ENCODE measurements around the gene HLA-DQB2. TPM values are rescaled to one million over a fixed set of nuclear protein-coding genes. Genes with fewer than 3 reads are reported as not detected.

HLA-DQB2 gene
- total RNA-seq, 2 experiments from 2014 or later = not detected

GRCh38 chr6:32742374-32742773, 21.0 kb downstream of the HLA-DQB2 start:
- no peak overlapping the region for H3K27ac Mint-ChIP-seq
- no peaks in the 10 kb centered on the region for H3K36me3 Mint-ChIP-seq
- peaks cover 41% of the 10 kb centered on the region for H3K27me3 Mint-ChIP-seq
- POLR2A ChIA-PET = no interaction called here
- no peaks in the 10 kb centered on the region for H3K9me3 Mint-ChIP-seq
- intact Hi-C loops (cut with micrococcal nuclease) = no loop called here
- H3K4me1 Mint-ChIP-seq (ENCODE audit: low read depth) = no peaks in the 10 kb centered on the region
- CTCF ChIA-PET = no interaction called here
- no peak for DNase-seq
- no peak overlapping the region for H3K4me3 Mint-ChIP-seq

- Mint-ChIP-seq H3K4me3 (no peak within 1 kb of the TSS), H3K36me3 (no peaks in the 10 kb centered on the region), H3K4me1 (ENCODE audit: low read depth) (no peaks in the 10 kb centered on the region), H3K9me3 (no peaks in the 10 kb centered on the region), H3K27ac (no peak within 1 kb of the TSS), H3K27me3 (peaks cover 35% of the 10 kb centered on the region)
- DNase-seq = no peak
- intact Hi-C loops (cut with micrococcal nuclease) = no loop called here
- ChIA-PET POLR2A (no interaction called here), CTCF (interaction anchor here (1.0 kb wide), 1 partner anchor 45 kb away, joined by 3 read pairs; no protein-coding TSS in a partner anchor)
These were observed 22.0 kb downstream of the HLA-DQB2 start, which contains the start of gene HLA-DQA2 for GRCh38 chr6:32741031-32741960. Gene HLA-DQA2 (plus strand): TSS chr6:32741391. CDS start chr6:32741444, 53 bp downstream.

- Mint-ChIP-seq H3K27ac (no peak overlapping the region), H3K9me3 (no peaks in the 10 kb centered on the region), H3K36me3 (no peaks in the 10 kb centered on the region), H3K4me1 (ENCODE audit: low read depth) (no peaks in the 10 kb centered on the region), H3K27me3 (peaks cover 21% of the 10 kb centered on the region), H3K4me3 (no peak overlapping the region)
- DNase-seq = no peak
- intact Hi-C loops (cut with micrococcal nuclease) = no loop called here
- POLR2A ChIA-PET = no interaction called here
- CTCF ChIA-PET = no interaction called here
These were observed 25.2 kb downstream of the HLA-DQB2 start for GRCh38 chr6:32738126-32738525.

GRCh38 chr6:32718879-32719278, 44.5 kb downstream of the HLA-DQB2 start:
- peaks cover 2% of the 10 kb centered on the region for H3K4me1 Mint-ChIP-seq (ENCODE audit: low read depth)
- intact Hi-C loops (cut with micrococcal nuclease) = no loop called here
- POLR2A ChIA-PET = no interaction called here
- no peaks in the 10 kb centered on the region for H3K36me3 Mint-ChIP-seq
- CTCF ChIA-PET = no interaction called here
- H3K9me3 Mint-ChIP-seq = no peaks in the 10 kb centered on the region
- H3K27ac Mint-ChIP-seq = no peak overlapping the region
- H3K27me3 Mint-ChIP-seq = peaks cover 24% of the 10 kb centered on the region
- H3K4me3 Mint-ChIP-seq = no peak overlapping the region
- DNase-seq = no peak

GRCh38 chr6:32716396-32716795, 46.9 kb downstream of the HLA-DQB2 start:
- ChIA-PET CTCF (interaction anchor here (1.4 kb wide), 1 partner anchor 151 kb away, joined by 5 read pairs; no protein-coding TSS in a partner anchor), POLR2A (no interaction called here)
- Mint-ChIP-seq H3K36me3 (no peaks in the 10 kb centered on the region), H3K4me1 (ENCODE audit: low read depth) (peaks cover 2% of the 10 kb centered on the region), H3K4me3 (no peak overlapping the region), H3K27ac (no peak overlapping the region), H3K9me3 (no peaks in the 10 kb centered on the region), H3K27me3 (peaks cover 16% of the 10 kb centered on the region)
- no peak for DNase-seq
- intact Hi-C loops (cut with micrococcal nuclease) = no loop called here

- H3K27me3 Mint-ChIP-seq = peaks cover 4% of the 10 kb centered on the region
- no peak for DNase-seq
- intact Hi-C loops (cut with micrococcal nuclease) = no loop called here
- CTCF ChIA-PET = interaction anchor here (2.9 to 4.0 kb wide), 2 partner anchors 12 to 300 kb away, joined by 10 to 21 read pairs; no protein-coding TSS in a partner anchor
- H3K4me1 Mint-ChIP-seq (ENCODE audit: low read depth) = no peaks in the 10 kb centered on the region
- H3K9me3 Mint-ChIP-seq = no peaks in the 10 kb centered on the region
- H3K4me3 Mint-ChIP-seq = no peak overlapping the region
- no peak overlapping the region for H3K27ac Mint-ChIP-seq
- no peaks in the 10 kb centered on the region for H3K36me3 Mint-ChIP-seq
- POLR2A ChIA-PET = no interaction called here
These were observed 50.1 kb downstream of the HLA-DQB2 start for GRCh38 chr6:32713241-32713640.

- H3K4me1 Mint-ChIP-seq (ENCODE audit: low read depth) = no peaks in the 10 kb centered on the region
- CTCF ChIA-PET = no interaction called here
- H3K36me3 Mint-ChIP-seq = no peaks in the 10 kb centered on the region
- H3K9me3 Mint-ChIP-seq = peaks cover 3% of the 10 kb centered on the region
- DNase-seq = no peak
- no peak overlapping the region for H3K4me3 Mint-ChIP-seq
- intact Hi-C loops (cut with micrococcal nuclease) = no loop called here
- H3K27ac Mint-ChIP-seq = no peak overlapping the region
- POLR2A ChIA-PET = no interaction called here
- H3K27me3 Mint-ChIP-seq = no peaks in the 10 kb centered on the region
These were observed 53.7 kb downstream of the HLA-DQB2 start for GRCh38 chr6:32709625-32710024.

Small RNA genes within 50 kb of the gene (microRNA-seq; reads per million reads assigned to microRNA genes)
- gene MIR3135B (ENCODE audit: borderline microRNAs expressed, borderline number of aligned reads, borderline replicate concordance) = not detected

Other genes with a start within 250 kb of the HLA-DQB2 start
- gene HLA-DRB5, start 233.2 kb downstream of the HLA-DQB2 start, total RNA-seq = under 1 TPM; 0.48 to 0.82 TPM
- gene HLA-DRB1, start 173.7 kb downstream of the HLA-DQB2 start, total RNA-seq = 1 to 10 TPM; 7.3 to 8.7 TPM
- 1 to 10 TPM in 1 of 2 experiments, under 1 TPM in 1; 0.97 to 1.4 TPM for gene HLA-DQA1, start 126.1 kb downstream of the HLA-DQB2 start, total RNA-seq
- gene HLA-DQB1, start 96.9 kb downstream of the HLA-DQB2 start, total RNA-seq = 10 to 100 TPM in 1 of 2 experiments, 1 to 10 TPM in 1; 9.7 to 10.1 TPM
- not detected for gene HLA-DQA2, start 22.1 kb downstream of the HLA-DQB2 start, total RNA-seq
- 1 to 10 TPM; 1.3 to 1.7 TPM for gene HLA-DOB, start 53.5 kb upstream of the HLA-DQB2 start, total RNA-seq
- 100 to 1,000 TPM; 134 to 143 TPM for gene TAP2, start 75.2 kb upstream of the HLA-DQB2 start, total RNA-seq
- gene PSMB8, start 80.5 kb upstream of the HLA-DQB2 start, total RNA-seq = 100 to 1,000 TPM; 350 to 370 TPM
- gene TAP1, start 90.2 kb upstream of the HLA-DQB2 start, total RNA-seq = 100 to 1,000 TPM; 245 to 258 TPM
- 100 to 1,000 TPM; 296 to 302 TPM for gene PSMB9, start 90.7 kb upstream of the HLA-DQB2 start, total RNA-seq
- gene HLA-DMB, start 177.5 kb upstream of the HLA-DQB2 start, total RNA-seq = 1 to 10 TPM; 1.6 to 1.9 TPM
- 10 to 100 TPM in 1 of 2 experiments, 1 to 10 TPM in 1; 9.6 to 10.2 TPM for gene HLA-DMA, start 189.6 kb upstream of the HLA-DQB2 start, total RNA-seq
- gene BRD2, start 205.1 kb upstream of the HLA-DQB2 start, total RNA-seq = 100 to 1,000 TPM; 168 to 190 TPM
- gene HLA-DOA, start 246.1 kb upstream of the HLA-DQB2 start, total RNA-seq = under 1 TPM; 0.53 to 0.55 TPM

Data from activated CD4-positive, alpha-beta memory T cell treated with anti-CD3 and anti-CD28 coated beads for 36 hours (primary cell).